ENCODE data around the gene TRIM14.

Gene TRIM14

GRCh38 chr9:98054376-98054951 lies 64.6 kb downstream of the TRIM14 start (continued):
- TF ChIP-seq, protein P1, sequence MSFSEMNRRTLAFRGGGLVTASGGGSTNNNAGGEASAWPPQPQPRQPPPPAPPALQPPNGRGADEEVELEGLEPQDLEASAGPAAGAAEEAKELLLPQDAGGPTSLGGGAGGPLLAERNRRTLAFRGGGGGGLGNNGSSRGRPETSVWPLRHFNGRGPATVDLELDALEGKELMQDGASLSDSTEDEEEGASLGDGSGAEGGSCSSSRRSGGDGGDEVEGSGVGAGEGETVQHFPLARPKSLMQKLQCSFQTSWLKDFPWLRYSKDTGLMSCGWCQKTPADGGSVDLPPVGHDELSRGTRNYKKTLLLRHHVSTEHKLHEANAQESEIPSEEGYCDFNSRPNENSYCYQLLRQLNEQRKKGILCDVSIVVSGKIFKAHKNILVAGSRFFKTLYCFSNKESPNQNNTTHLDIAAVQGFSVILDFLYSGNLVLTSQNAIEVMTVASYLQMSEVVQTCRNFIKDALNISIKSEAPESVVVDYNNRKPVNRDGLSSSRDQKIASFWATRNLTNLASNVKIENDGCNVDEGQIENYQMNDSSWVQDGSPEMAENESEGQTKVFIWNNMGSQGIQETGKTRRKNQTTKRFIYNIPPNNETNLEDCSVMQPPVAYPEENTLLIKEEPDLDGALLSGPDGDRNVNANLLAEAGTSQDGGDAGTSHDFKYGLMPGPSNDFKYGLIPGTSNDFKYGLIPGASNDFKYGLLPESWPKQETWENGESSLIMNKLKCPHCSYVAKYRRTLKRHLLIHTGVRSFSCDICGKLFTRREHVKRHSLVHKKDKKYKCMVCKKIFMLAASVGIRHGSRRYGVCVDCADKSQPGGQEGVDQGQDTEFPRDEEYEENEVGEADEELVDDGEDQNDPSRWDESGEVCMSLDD (tag by site-specific recombination; IDR thresholded peaks at IDR 0.05), result no peak
- no peak for TF ChIP-seq ZNF37A (tag by site-specific recombination; IDR thresholded peaks at IDR 0.05)
- TF ChIP-seq ZNF211 (tag by site-specific recombination; IDR thresholded peaks at IDR 0.05; ENCODE audit: low read depth), result no peak
- no peak for TF ChIP-seq ZSCAN30 (tag by site-specific recombination; IDR thresholded peaks at IDR 0.05)

- Histone ChIP-seq H3K36me3 (ENCODE audit: control insufficient read depth in 2 of 2, insufficient read depth in 1 of 2, low read length in 2 of 2) (no peaks in the 10 kb centered on the region), H3K4me3 (ENCODE audit: low read depth, low read length) (no peak overlapping the region), H3K9me3 (ENCODE audit: control insufficient read depth, insufficient read depth, low read depth, low read length) (no peaks in the 10 kb centered on the region), H3K27ac (ENCODE audit: extremely low read depth, low read depth, low read length) (no peak overlapping the region), H3K4me1 (ENCODE audit: control insufficient read depth, insufficient read depth, low read length) (no peaks in the 10 kb centered on the region)
- ChIA-PET CTCF (interaction anchor here (1.1 to 1.5 kb wide), 2 partner anchors 15 kb away, joined by 3 to 6 read pairs; no protein-coding TSS in a partner anchor), POLR2A (no interaction called here)
- TF ChIP-seq, protein P2, sequence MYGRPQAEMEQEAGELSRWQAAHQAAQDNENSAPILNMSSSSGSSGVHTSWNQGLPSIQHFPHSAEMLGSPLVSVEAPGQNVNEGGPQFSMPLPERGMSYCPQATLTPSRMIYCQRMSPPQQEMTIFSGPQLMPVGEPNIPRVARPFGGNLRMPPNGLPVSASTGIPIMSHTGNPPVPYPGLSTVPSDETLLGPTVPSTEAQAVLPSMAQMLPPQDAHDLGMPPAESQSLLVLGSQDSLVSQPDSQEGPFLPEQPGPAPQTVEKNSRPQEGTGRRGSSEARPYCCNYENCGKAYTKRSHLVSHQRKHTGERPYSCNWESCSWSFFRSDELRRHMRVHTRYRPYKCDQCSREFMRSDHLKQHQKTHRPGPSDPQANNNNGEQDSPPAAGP (tag by site-specific recombination; IDR thresholded peaks at IDR 0.05), result no peak
- TF ChIP-seq ZBTB21 (tag by site-specific recombination; IDR thresholded peaks at IDR 0.05), result no peak
- TF ChIP-seq GLI2 (tag by site-specific recombination; IDR thresholded peaks at IDR 0.05; ENCODE audit: borderline replicate concordance, low read depth), result no peak
- TF ChIP-seq MEIS1 (CRISPR knock-in tag; IDR thresholded peaks at IDR 0.05; ENCODE audit: borderline replicate concordance), result no peak
Observed at GRCh38 chr9:98050351-98050750, 68.7 kb downstream of the TRIM14 start.

GRCh38 chr9:98049288-98050072 lies 69.5 kb downstream of the TRIM14 start:
- CTCF ChIA-PET, result interaction anchor here (1.1 kb wide), 1 partner anchor 14 kb away, joined by 3 read pairs; no protein-coding TSS in a partner anchor
- no peak for TF ChIP-seq KLF7 (tag by site-specific recombination; IDR thresholded peaks at IDR 0.05; ENCODE audit: borderline replicate concordance)
- TF ChIP-seq, protein P3, sequence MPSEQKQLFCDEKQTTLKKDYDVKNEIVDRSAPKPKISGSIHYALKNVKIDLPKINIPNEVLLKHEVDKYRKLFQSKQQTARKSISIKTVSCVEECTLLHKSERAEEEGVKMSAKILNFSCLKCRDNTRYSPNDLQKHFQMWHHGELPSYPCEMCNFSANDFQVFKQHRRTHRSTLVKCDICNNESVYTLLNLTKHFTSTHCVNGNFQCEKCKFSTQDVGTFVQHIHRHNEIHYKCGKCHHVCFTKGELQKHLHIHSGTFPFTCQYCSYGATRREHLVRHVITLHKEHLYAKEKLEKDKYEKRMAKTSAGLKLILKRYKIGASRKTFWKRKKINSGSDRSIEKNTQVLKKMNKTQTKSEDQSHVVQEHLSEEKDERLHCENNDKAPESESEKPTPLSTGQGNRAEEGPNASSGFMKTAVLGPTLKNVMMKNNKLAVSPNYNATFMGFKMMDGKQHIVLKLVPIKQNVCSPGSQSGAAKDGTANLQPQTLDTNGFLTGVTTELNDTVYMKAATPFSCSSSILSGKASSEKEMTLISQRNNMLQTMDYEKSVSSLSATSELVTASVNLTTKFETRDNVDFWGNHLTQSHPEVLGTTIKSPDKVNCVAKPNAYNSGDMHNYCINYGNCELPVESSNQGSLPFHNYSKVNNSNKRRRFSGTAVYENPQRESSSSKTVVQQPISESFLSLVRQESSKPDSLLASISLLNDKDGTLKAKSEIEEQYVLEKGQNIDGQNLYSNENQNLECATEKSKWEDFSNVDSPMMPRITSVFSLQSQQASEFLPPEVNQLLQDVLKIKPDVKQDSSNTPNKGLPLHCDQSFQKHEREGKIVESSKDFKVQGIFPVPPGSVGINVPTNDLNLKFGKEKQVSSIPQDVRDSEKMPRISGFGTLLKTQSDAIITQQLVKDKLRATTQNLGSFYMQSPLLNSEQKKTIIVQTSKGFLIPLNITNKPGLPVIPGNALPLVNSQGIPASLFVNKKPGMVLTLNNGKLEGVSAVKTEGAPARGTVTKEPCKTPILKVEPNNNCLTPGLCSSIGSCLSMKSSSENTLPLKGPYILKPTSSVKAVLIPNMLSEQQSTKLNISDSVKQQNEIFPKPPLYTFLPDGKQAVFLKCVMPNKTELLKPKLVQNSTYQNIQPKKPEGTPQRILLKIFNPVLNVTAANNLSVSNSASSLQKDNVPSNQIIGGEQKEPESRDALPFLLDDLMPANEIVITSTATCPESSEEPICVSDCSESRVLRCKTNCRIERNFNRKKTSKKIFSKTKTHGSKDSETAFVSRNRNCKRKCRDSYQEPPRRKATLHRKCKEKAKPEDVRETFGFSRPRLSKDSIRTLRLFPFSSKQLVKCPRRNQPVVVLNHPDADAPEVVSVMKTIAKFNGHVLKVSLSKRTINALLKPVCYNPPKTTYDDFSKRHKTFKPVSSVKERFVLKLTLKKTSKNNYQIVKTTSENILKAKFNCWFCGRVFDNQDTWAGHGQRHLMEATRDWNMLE (tag by site-specific recombination; conservative IDR thresholded peaks at IDR 0.05; ENCODE audit: low read depth), result no peak
- no peak for TF ChIP-seq ZBTB8A (tag by site-specific recombination; IDR thresholded peaks at IDR 0.05)
- TF ChIP-seq ZNF223 (tag by site-specific recombination; IDR thresholded peaks at IDR 0.05), result no peak
- no peak for TF ChIP-seq ZNF341 (tag by site-specific recombination; IDR thresholded peaks at IDR 0.05; ENCODE audit: low read depth)
- TF ChIP-seq ZNF274 (IDR thresholded peaks at IDR 0.05; ENCODE audit: low read length), result no peak
- TF ChIP-seq ZNF274 (tag by site-specific recombination; IDR thresholded peaks at IDR 0.05; ENCODE audit: borderline replicate concordance), result no peak
- TF ChIP-seq ZNF266 (tag by site-specific recombination; IDR thresholded peaks at IDR 0.05; ENCODE audit: low read depth), result no peak
- TF ChIP-seq, protein P4, sequence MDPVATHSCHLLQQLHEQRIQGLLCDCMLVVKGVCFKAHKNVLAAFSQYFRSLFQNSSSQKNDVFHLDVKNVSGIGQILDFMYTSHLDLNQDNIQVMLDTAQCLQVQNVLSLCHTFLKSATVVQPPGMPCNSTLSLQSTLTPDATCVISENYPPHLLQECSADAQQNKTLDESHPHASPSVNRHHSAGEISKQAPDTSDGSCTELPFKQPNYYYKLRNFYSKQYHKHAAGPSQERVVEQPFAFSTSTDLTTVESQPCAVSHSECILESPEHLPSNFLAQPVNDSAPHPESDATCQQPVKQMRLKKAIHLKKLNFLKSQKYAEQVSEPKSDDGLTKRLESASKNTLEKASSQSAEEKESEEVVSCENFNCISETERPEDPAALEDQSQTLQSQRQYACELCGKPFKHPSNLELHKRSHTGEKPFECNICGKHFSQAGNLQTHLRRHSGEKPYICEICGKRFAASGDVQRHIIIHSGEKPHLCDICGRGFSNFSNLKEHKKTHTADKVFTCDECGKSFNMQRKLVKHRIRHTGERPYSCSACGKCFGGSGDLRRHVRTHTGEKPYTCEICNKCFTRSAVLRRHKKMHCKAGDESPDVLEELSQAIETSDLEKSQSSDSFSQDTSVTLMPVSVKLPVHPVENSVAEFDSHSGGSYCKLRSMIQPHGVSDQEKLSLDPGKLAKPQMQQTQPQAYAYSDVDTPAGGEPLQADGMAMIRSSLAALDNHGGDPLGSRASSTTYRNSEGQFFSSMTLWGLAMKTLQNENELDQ (tag by site-specific recombination; IDR thresholded peaks at IDR 0.05; ENCODE audit: low read depth), result no peak
- no peak for TF ChIP-seq ZNF362 (tag by site-specific recombination; IDR thresholded peaks at IDR 0.05)
- no peak for TF ChIP-seq ZXDB (tag by site-specific recombination; IDR thresholded peaks at IDR 0.05)

More at GRCh38 chr9:98049288-98050072, 69.5 kb downstream of the TRIM14 start:
- Histone ChIP-seq H3K4me3 (ENCODE audit: low read depth, low read length) (no peak overlapping the region), H3K4me1 (ENCODE audit: control insufficient read depth, insufficient read depth, low read length) (no peaks in the 10 kb centered on the region), H3K36me3 (ENCODE audit: control insufficient read depth in 2 of 2, insufficient read depth in 1 of 2, low read length in 2 of 2) (no peaks in the 10 kb centered on the region), H3K27ac (ENCODE audit: extremely low read depth, low read depth, low read length) (no peak overlapping the region), H3K9me3 (ENCODE audit: control insufficient read depth, insufficient read depth, low read depth, low read length) (no peaks in the 10 kb centered on the region)
- POLR2A ChIA-PET, result no interaction called here
